Activated CD8-positive, alpha-beta memory T cell treated with anti-CD3 and anti-CD28 coated beads, Interleukin-2, amount 50 U/mL, for 1 hour (primary cell): Measurements from ENCODE around the gene NME4.
"Not testable (repeated sequence)": the region's sequence is repeated elsewhere in the genome, so short reads cannot be mapped to it uniquely, and the experiment has no call there.

Experiments used
- DNase-seq: peaks from one replicate; pipeline ENCODE4 v3.0.0-alpha.2; 2020; ENCODE audit errors: extremely low read depth

NME4 gene

DNA sequence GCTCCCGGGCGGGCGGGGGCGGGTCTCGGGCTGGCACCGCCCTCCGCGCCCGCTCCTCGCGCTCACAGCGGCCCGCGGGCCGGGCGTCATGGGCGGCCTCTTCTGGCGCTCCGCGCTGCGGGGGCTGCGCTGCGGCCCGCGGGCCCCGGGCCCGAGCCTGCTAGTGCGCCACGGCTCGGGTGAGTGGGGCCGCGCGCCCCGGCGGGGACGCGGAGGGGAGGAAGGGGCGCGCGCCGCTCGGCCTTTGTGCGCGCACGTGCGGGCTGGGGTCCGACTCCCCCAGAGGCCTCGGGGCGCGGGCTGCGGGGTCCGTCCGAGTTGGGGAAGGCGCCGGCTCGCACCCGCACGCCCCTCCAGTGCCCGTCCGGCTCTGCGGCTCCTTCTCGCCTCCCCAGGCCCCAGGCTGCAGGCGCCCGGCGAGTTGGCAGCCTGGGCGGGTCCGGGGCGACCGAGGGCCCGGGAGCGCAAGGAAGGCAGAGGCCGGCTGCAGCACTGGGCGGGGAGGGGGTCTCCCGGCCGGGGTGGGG, at the start of gene NME4:
NME4 (plus strand) TSS at position 65 of the 527 bp plus-strand sequence; CDS start at position 89, 24 bp downstream.
- DNase-seq, result no peak

DNA sequence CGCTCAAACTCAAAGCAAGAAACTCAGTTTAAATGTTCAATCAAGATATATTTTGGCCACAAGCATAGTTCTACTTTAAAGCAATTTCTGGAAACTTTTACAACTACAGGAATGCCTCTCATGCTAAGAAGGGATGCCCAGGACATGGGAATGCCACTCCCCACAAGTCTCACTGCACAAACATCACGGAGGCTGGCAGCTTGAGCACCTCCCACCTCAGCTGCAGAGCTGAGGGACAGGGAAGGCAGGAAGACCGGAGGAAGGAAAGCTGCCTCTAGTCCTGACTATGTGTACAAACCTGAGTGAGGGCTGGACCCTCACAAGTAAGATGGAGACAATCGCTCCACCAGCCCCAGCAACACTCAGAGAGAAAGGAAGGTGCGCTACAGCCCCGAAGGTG, 49.8 kb upstream of the NME4 start:
- DNase-seq, result no peak

DNA sequence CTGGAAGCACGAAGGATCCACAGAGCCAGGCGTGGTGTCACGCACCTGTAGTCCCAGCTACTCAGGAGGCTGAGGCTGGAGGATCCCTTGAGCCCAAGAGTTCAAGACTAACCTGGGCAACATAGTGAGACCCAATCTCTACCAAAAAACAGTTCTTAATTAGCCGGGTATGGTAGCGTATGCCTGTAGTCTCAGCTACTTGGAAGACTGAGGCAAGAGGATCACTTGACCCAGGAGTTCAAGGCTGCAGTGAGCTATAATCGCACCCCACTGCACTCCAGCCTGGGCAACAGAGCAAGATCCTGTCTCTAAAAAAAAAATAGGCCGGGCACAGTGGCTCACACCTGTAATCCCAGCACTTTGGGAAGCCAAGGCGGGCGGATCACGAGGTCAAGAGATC, 48.5 kb upstream of the NME4 start:
- DNase-seq, result not testable (repeated sequence)

DNA sequence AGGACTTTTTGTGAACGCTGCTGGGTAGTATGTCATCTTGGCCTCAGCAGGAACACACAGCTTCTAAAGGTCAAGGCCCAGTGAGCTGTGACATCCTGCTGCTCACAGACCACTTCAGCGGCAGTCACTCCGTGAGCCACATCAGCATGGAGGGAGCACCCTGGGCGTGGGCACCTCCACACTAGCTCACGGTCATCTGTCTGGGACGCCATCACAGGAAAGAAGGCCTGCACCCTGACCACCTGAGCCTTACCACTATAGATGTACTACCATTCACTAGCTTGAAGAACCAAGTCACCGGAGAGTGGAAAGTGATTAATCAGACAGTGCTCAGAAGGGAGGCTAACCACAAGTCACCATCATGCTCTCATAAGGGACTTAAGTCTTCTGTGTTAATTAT, 47.8 kb upstream of the NME4 start:
- DNase-seq, result no peak

DNA sequence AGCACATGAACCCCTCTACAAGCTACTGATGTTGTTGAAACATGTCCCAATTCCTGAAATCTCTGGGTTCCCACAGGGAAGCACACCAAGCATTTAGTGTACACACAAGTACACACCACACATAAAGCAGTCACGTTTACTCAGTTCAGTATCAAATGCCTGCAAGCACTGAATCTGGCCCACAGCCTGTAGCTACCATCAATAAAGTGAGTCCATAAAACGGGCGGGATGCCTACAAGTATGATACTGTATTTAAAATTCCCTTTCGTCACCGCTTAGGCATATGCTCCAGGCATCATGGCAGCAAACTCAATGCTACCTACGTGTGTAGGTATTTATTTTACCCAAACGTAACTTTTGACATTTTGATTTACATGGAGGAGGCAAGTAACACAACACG, 46.8 kb upstream of the NME4 start:
- DNase-seq, result no peak

DNA sequence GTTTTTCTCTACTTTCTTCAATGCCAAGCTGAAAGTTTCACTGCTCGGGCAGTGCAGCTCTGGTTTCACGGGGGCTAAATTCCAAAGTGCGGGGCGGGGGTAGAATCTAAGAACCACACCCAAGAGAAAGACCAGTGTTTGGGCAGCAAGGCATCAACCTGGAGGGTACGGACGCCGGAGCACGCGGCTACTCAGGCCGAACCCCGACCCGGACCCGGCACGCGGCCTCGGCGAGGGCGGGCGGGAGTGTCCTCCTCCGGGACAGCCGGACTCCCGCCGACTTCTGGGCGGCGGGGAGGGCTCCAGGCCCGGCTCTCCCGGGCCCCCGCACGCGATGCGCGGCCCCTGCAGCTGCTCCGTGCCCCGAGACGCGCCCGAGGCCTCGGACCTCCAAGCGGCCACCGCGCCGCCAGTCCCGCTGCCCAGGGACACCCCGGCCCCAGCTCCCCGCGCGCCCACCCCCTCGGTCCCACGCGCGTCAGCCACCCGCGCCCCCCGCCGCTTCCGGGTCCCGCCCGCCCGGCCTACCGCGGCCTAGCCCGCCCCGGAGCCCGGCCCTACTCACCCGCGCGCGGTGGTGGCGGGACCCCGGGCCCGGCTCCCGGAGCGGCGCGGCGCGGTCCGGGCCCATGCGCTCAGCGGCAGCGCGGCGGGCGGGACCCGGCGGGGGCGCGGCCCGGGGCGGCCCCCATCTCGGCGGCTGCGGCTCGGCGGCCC, 45.0 kb upstream of the NME4 start:
- DNase-seq, result no peak

DNA sequence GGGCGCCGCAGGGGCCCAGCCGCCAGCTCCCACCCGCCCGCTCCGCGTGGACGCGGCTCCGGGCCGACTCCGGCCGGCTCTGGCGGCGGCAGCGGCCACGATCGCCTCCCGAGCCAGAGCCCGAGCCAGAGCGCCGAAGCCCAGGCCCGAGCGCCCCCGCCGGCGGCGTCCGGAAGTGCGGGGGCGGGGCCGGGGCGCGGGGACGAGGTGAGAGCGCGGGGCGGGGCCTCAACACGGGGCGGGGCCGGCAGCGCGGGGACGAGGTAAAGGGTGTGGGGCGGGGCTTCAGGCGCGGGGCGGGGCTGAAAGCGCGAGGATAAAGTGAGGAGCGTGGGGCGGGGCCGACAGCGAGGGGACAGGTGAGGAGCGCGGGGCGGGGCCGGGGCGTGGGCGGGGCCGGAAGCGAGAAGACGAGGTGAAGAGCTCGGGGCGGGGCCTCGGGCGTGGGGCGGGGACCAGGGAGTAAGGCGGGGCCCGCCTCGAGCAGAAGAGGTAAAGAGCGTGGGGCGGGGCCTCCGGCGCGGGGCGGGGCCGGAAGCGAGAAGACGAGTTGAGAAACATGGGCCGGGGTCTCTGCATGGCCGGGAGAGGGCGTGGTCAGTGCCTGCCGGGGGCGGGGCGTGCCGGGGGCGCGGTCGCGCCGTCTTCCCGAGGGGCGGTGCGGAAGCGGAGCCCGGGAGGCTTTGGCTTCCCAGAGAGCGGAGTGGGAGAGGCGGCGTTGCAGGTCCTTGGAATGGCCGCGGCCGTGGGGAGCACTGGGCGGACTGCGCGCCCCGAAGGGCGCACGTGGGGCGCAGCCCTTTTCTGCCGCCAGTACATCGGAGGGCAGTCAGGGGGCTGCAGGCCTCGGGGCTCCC, 44.2 kb upstream of the NME4 start, which contains the start of gene AXIN1:
AXIN1 (minus strand) TSS at position 177 of the 857 bp plus-strand sequence. CDS start 5,698 bp downstream, outside the sequence.
- DNase-seq, result peak; percentile 100

DNA sequence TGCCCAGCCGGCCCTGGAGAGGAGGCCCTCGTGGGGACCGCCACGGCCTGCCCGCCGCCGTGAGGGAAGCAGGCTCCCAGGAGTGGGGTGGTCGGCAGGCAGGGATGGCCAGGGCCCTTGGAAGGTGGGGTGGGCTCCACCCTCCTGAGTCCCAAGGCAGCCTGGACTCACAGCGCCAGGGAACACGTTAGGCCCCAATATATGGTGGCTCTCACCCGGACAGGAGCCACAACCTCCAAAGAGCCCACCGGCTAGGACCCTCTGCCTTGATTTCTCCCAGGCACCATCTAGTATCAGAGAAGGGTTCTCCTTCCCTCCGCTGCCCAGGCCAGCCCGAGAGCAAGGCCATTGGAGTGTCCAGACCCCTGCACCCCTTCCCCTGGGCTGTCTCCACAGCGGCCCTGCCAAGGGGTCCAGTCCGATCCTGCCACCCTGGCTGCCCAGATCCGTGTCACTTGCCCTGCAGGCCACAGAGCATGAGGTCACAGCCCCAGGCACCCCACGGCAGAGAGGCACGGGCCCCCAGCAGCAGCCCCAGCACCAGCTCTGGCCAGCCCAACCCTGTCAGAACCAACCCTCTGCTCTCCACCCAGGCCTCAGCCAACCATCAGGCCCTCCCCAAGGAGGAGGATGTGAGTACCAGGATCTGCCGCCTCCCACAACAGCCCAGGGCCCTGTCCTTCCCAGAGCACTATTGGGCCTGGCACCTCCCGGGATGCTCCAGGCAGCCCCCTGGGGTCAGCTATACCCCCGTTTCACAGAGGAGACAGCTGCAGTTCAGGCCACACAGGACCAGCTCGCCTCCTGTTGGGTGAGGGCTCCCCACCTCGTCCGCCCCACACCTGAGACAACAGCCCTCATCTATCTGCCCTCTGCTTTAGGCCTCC, 43.4 kb upstream of the NME4 start:
- DNase-seq, result no peak

DNA sequence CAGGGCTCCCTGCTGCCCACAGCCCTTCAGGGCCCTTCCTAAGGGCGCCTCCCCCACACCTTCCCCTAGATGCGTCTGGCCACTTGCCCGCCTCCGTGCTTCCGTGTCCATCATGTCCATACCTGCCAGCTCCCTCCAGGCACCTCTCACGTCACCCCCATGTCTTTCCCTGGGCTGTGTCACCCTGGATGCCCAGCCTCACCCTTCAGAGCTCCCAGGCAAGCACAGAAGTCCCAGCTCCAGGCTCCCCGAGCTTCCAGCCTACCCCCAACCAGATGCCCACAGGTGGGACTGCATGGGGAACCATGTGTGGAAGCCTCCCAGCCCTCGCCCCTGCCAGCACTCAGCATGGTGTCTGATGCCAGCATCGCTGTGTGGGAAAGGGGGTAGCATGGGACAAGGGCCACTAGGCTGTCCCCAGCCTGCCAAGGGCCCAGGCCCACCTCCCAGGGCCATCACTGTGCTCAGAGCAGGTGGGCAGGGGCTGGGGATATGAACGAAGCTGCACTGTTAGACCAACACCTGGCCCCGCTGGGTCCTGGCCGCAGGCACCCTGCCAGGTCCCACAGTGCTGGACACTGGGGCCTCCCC, 42.6 kb upstream of the NME4 start:
- DNase-seq, result no peak

DNA sequence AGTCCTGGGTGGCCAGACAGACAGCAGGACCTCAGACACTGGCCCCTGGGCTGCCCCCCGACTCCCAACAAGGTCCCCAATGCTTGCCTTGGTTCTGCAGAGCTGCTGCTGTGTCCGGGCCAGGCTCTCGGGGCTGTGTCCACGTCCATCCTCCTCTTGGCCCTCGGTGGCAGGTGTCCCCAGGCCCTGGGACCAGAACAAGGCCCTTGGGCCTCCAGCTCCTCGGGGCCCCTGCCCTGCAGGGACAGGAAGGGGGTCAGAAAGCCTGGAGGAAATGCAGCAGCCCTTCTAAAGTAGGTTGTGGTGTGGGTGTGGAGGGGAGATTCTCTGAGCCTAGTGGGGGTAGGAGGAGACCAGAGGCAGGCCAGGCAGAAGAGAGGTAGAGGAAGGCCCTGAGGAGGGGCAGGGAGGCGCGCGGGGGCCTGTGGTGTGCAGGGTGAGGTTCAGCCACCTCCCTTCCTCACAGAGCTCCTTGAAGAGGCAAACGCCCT, 42.0 kb upstream of the NME4 start:
- DNase-seq, result no peak

DNA sequence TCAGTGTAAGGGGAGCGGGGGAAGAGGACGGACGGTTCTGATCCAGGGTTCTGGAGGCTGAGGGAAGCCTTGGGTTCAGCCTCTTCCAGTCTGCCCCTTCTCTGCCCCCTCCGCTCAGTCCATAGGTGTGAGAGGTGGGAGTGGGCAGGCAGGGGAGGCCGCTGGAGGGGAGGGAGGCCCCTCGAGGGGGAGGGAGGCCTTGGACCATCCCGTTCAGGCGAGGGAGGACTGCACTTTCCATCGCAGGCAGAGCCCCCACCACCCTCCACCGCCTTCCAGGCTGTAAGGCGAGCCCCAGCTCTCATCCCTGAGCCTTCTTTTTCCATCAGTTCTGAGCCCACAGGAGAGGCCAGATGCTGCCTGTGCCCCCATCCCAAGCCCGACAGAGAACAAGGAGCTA, 40.3 kb upstream of the NME4 start:
- DNase-seq, result no peak

DNA sequence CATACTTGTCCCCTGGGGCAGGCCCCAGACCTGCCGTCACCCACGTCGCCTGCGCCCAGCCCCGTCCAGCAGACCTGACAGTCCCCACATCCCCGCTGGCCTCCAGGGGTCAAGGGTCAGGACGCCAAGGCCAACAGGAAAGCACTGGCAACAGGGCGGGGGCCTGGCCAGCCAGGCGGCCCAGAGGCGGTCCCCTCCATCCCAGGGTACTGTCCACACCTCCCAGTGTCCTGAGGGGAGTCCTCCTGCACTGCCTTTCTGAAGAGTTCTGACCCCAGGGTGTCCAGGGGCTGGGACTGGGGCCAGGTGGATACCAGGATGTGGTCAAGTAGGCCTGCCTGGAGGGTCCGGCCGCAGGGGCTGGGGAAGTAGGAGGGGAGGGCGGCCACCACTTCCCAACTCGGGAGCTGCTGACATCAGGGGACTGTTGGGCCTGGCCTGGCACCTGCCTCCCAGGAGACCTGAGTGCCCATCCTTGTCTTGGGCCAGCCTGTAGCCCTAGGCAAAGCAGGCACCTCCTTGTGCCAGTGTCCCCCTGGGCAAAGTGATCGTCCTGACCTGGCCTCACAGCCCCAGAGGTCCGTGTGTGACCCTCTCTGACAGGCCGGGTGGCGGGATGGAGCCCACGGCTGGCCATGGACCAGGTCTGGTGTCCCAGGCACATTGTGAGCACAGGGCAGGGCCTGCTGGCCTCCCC, 37.8 kb upstream of the NME4 start:
- DNase-seq, result no peak

DNA sequence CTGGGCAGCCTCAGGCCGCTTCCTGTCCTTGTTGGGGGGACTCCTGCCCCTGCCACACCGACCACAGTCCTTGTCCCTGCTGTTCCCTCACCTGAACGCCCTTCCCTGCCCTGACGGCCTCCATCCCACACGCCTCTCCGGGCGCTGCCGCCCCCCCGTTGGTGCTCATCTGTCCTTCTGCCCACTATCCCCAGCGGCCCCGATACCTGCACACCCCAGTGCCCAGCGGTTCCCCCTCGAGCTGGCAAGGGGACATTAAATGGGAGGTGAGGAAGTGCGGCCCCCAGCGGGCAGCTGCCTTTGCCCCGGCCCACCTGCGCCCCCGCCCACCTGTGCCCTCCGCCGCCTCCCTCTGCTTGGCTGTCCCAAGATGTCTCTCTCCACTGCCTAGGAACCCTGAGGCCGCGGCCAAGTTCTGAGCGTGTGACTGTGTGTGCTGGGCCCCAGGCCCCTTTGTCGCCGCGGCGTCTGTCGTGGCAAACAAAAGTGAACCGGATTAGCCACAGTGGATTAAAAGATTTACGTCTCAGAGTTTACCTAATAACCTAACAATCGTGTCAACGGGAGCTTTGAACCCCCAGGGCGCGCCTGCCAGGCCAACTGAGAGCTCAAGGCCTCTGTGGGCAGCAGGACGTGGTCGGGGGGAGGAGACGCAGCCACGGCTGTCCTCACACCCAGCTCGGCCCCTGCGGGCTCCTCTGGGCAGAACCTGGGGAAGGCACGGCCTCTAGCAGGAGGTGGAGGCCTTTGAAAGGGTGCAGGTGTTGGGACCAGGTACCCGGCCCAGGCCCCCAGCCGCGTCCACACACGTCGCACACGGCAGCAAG, 36.9 kb upstream of the NME4 start:
- no peak for DNase-seq

DNA sequence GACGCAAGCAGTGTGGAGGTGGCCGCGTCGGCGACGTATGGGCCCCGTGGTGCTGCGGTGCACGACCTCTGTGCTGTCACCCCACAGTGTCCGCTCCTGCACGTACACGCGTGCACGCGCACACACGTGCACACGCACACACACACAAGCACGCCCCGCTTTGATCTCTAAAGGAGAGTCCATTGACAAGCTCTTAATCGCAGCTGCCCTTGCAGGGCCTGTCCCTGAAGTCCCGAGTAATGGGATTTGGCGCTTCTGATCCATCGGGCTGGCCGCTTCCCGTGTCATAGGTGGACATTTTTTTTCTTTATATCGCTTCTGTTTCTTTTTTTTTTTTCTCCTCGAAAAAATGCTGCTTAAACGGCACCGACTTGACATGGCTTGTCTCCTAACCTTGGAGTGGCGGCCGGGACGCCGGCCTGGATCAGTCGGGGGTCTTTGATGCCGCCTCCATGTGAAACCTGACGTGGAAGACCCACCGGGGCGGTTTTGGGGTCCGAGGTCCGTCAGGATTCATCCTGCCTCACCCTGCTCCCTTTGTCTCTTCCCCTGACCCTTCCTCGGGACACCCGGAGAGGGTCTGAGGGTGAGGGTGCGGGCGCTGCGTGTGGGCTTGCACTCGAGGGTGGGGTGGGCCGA, 36.2 kb upstream of the NME4 start:
- DNase-seq, result no peak

DNA sequence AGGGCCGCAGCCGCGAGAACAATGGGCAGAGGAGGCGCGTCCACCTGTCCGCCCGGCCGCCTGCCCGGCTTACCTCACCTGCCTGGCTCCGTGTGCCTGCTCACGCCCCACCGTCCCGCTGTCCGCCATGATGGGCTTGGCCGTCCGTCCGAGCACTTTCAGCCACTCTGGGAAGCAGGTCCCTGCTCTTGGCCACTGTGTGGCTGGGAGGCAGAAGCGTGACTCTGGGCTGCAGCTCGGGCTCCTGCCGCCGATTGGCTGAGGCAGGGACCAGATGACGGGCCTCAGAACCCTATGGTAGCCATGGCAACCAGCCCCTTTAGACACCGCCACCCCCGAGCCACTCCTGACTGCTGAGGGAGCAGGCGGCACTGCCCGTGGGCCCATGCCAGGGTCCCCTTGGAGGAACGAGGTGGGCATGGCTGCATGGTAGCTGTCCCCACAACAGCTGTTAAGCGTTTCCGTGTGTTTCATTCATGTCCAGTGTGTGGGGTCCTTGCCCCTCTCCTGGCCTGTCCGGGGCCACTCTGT, 35.6 kb upstream of the NME4 start:
- no peak for DNase-seq

DNA sequence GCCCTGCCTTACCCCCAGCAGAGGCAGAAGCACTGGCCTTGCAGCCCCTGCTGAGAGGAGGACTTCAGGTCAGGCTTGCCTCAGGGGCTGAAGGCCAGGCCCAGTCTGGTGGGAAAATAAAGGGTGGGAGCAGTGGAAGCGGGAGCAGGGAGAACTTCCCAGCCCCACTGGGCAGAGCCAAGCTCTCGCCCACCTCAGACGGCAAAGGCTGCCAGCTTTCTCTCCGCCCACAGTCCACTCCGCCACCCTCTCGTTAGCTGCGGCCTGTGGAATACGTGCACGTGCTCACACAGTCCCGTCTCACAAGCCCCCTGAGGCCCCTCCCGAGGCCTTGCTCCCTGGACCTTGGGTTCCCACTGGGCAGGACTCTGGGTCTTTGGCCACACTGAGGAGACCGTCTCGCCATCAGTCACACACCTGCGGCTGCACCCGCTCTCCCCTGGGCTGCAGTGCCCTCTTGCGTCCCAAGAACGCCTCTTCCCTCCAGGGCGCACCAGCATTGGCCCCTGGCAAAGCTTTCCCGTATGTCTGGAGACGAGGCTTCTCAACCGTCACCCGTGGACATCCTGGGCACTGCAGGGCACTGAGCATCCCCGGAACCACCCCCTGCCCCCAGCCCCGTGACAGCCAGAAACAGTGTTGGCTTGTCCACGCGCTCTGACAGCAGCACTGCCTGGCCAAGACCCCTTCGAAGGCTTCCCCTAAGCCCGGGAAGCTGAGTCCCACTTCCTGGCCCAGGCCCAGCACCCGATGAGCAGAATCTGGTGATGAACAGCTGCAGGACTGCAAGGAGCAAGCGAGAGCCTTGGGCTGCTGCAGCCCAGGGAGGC, 34.9 kb upstream of the NME4 start:
- no peak for DNase-seq

DNA sequence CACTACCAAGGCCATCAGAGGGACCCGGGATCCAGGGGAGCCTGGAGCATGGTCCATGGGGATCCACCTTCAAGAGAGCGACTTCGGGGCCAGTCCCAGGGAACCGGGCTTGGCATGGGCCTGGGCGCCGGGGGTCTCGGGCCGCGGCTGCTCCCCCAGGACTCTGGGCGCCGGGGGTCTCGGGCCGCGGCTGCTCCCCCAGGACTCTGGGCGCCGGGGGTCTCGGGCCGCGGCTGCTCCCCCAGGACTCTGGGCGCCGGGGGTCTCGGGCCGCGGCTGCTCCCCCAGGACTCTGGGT, 34.3 kb upstream of the NME4 start:
- not testable (repeated sequence) for DNase-seq

DNA sequence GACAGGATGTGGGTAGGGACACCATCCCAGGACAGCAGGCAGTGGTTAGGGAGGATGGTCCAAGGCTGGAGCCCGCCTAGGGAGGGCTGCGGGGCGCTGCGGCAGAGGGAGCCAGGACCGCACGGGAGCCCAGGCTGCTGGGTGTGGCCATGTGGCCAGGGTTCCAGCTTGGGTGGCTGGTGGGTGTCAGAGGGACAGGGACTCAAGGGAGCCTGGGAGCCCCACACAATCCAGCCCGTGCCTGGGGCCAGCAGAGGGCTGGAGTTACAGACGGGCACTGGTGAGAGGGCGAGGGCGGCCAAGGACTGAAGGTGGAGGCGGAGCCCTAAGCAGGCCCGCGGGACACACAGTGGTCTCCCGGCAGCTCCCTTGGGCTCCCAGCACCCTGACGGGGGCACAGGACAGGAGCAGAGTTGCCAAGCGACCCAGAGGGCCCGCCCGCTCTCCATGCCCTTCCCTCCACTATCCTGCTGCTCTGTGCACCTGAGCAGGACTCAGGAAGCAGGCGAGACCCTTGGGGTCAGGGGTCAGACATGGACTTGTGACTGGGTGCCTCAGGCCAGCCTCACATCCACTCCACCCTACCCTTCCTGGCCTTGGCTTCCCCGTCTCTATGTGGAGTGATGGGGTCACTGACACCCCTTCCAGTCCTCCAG, 33.8 kb upstream of the NME4 start:
- no peak for DNase-seq
